H1 (cell line): ENCODE results near the gene KLF13.

Source experiments
- CEBPB ChIP-seq: IDR thresholded peaks from 2 replicates; pipeline ENCODE4 v1.6.1; 2012; ENCODE audit warnings: low read depth, low read length
- CREB1 ChIP-seq: IDR thresholded peaks from 2 replicates; pipeline ENCODE4 v1.6.1; 2012; ENCODE audit warnings: inconsistent platforms
- CTCF ChIP-seq, 3 experiments: IDR thresholded peaks; 1 replicate in 2 of 3; 2 replicates in 1 of 3; pipeline versions ENCODE4 v1.5.1 to v1.6.1; 2011; ENCODE audit warnings: low read length in 3 of 3, mild to moderate bottlenecking in 3 of 3, inconsistent platforms in 2 of 3, low read depth in 1 of 3, moderate library complexity in 1 of 3; ENCODE audit not compliant: insufficient read depth in 1 of 3; ENCODE audit errors: control extremely low read depth in 1 of 3
- EP300 ChIP-seq, 2 experiments: IDR thresholded peaks; 1 replicate in 1 of 2; 2 replicates in 1 of 2; pipeline ENCODE4 v1.6.1; 2011 to 2012; ENCODE audit warnings: low read depth in 2 of 2, low read length in 2 of 2, mild to moderate bottlenecking in 2 of 2, borderline replicate concordance in 1 of 2, inconsistent platforms in 1 of 2, moderate library complexity in 1 of 2
- JUN ChIP-seq: IDR thresholded peaks from 2 replicates; pipeline ENCODE4 v1.6.1; 2011; ENCODE audit warnings: low read depth, mild to moderate bottlenecking, improper control_type of control experiment, low read length
- POLR2A ChIP-seq, 2 experiments: IDR thresholded peaks; 1 replicate in 1 of 2; 2 replicates in 1 of 2; pipeline ENCODE4 v1.6.1; 2011; ENCODE audit warnings: low read depth in 2 of 2, low read length in 2 of 2, mild to moderate bottlenecking in 2 of 2; ENCODE audit errors: control extremely low read depth in 1 of 2
- RFX5 ChIP-seq: IDR thresholded peaks from 2 replicates; pipeline ENCODE4 v1.6.1; 2011; ENCODE audit warnings: low read depth, low read length, improper control_type of control experiment, borderline replicate concordance
- SIX5 ChIP-seq: IDR thresholded peaks from 2 replicates; pipeline ENCODE4 v1.6.1; 2011; ENCODE audit warnings: mild to moderate bottlenecking, low read depth, low read length
- SP1 ChIP-seq: IDR thresholded peaks from 2 replicates; pipeline ENCODE4 v1.6.1; 2011; ENCODE audit warnings: low read depth, low read length
- SUZ12 ChIP-seq: fragments of 200-600 bp; sonication (generic); IDR thresholded peaks from 2 replicates; pipeline ENCODE4 v1.6.1; 2012; ENCODE audit warnings: mild to moderate bottlenecking, inconsistent platforms, low read length, moderate library complexity, mixed read lengths
- TAF1 ChIP-seq: IDR thresholded peaks from 2 replicates; pipeline ENCODE4 v1.6.1; 2011; ENCODE audit warnings: mild to moderate bottlenecking, low read depth, low read length

DNA sequence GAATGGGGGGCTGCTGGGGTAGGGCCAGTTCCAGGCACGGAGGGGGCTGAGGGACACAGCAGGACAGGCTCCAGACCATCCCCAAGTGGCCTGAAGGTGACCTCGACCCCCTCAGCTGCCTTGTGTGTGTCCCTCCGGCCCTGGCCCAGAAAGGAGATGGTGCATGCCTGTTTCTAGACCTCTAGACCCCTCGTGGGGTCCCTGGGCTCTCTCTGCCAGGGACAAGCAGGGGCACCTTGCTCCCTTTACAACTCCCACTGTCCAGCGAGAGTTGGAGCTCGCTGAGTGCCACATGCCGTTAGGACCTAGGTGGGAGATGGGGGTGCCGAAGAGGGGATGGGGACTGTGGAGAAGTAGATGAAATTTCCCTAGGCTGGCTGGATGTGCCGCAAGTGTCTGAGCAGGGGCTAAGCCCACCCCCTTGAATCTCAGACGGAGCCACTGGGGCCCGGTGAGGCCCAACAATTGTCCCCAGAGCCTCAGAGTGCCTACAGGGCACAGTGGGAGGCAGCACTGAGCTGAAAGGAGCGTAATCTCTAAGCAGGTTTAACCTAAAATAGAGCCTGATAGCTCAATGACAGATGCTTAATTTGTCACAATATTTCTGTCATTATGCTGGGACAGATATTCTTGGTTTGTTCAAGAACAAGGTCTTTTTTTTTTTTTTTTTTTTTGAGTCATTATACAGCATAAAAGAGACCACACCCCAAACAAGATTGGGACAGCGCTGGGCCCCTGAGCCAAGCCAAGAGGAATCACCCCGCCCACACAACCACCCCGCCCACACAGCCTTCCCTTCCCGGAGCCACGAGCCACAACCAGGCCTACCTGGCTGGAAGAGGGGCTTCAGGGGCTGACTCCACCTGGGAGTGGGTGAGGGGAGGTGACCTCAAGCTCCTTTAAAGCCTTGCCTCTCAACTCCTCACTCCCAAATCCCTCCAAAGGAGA, 23.6 kb upstream of the KLF13 start:
- TF ChIP-seq SIX5 (no peak), SUZ12 (no peak), CTCF (IDR thresholded peaks at IDR 0.05; ENCODE audit: control extremely low read depth in 1 of 3, insufficient read depth in 1 of 3, low read depth in 1 of 3, low read length in 3 of 3) (peak; percentile 15 to 39 (median 22); a peak in 3 of 4 replicates), POLR2A (IDR thresholded peaks at IDR 0.05; ENCODE audit: control extremely low read depth in 1 of 2, low read depth in 2 of 2, low read length in 2 of 2) (no peak), RFX5 (no peak), CEBPB (no peak), SP1 (no peak), EP300 (IDR thresholded peaks at IDR 0.05; ENCODE audit: borderline replicate concordance in 1 of 2, low read depth in 2 of 2, low read length in 2 of 2) (no peak), JUN (no peak), TAF1 (no peak), CREB1 (no peak)
